Measurements from ENCODE around the gene TIMP3. TPM values are rescaled to one million over a fixed set of nuclear protein-coding genes. Genes with fewer than 3 reads are reported as not detected.

Gene TIMP3
- total and polyA plus RNA-seq, 11 donors = 112 to 629 (median 152) TPM

DNA sequence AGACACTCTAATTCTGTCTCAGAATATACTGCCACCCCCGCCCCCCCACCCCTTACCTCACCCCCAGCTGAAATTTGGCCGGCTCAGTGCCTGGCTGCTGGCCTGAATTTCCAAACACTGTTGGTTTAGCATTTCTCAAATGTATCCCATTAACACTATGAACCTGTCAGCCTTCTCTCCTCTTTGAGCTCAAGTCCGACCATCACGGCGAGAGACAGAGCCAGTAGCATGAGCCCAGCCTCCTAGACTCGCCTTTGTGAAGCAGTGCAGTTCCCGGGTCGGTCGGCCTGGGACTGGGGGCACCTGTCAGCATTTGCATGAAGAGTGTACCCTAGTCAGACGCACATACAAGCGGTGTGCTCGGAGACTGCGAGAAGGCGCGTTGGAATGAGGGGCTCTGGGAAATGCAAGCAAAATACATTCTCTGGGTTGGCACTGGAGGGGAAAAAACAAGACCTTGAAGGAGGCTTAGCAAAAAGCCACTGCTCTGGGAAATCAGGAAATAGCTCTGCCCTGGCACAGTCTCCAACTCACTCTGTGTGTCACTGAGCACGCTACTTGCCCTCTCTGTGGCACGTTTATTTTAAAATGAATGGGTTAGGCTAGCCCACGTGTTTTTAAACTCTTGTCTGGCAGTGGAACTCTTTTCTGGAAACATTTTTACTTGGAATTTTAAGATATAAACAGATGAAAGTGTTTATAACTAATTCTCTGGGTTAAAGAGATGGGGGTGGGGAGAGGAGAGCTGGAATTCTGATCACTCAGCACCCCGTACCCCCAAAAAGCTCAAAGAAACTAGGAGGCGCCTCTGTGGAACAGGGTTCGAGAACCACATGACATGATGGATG lies 108.3 kb downstream of the TIMP3 start:
- Histone ChIP-seq H3K36me3 (no peaks in the 10 kb centered on the region), H3K27me3 (no peaks in the 10 kb centered on the region), H3K4me1 (peaks cover 0 to 9% (median 0%) of the 10 kb centered on the region in 12 donors), H3K4me3 (no peak overlapping the region), H3K27ac (no peak overlapping the region), H3K9me3 (no peaks in the 10 kb centered on the region)
- no peak for DNase-seq
- TF ChIP-seq POLR2A (IDR thresholded peaks at IDR 0.05) = no peak
- TF ChIP-seq, protein P1, sequence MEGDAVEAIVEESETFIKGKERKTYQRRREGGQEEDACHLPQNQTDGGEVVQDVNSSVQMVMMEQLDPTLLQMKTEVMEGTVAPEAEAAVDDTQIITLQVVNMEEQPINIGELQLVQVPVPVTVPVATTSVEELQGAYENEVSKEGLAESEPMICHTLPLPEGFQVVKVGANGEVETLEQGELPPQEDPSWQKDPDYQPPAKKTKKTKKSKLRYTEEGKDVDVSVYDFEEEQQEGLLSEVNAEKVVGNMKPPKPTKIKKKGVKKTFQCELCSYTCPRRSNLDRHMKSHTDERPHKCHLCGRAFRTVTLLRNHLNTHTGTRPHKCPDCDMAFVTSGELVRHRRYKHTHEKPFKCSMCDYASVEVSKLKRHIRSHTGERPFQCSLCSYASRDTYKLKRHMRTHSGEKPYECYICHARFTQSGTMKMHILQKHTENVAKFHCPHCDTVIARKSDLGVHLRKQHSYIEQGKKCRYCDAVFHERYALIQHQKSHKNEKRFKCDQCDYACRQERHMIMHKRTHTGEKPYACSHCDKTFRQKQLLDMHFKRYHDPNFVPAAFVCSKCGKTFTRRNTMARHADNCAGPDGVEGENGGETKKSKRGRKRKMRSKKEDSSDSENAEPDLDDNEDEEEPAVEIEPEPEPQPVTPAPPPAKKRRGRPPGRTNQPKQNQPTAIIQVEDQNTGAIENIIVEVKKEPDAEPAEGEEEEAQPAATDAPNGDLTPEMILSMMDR (IDR thresholded peaks at IDR 0.05) = no peak
- intact Hi-C loops (cut with DNase I) = no loop called here
- ATAC-seq = no peak
- 85 to 89% (median 87%) methylated on average over 21 of the region's 21 CpGs for WGBS, 4 donors

DNA sequence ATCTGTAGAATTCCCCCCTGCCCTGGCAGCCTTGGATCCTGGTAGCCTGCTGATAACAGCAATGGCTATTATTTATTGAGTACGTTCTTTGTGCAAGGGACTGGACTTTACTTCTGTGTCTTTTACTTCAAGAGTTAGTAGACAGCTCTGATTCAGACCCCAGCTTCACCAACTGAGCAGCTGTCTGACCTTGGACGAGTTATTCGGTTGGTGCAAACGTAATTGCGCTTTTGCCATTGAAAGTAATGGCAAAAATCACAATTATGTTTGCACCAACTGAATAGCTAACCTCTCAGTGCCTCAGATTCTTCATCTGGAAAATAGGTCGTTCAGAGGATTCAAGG lies 108.9 kb downstream of the TIMP3 start:
- no peak for TF ChIP-seq POLR2A (IDR thresholded peaks at IDR 0.05)
- TF ChIP-seq, protein P1 (IDR thresholded peaks at IDR 0.05) = no peak
- peaks cover 0 to 3% (median 0%) of the 10 kb centered on the region in 12 donors for H3K9me3 ChIP-seq
- peaks cover 0 to 5% (median 0%) of the 10 kb centered on the region in 12 donors for H3K4me1 ChIP-seq
- DNase-seq (no peak), ATAC-seq (no peak)
- no peak overlapping the region for H3K27ac ChIP-seq
- intact Hi-C loops (cut with DNase I) = no loop called here
- H3K27me3 ChIP-seq = no peaks in the 10 kb centered on the region
- H3K4me3 ChIP-seq = no peak overlapping the region
- no peaks in the 10 kb centered on the region for H3K36me3 ChIP-seq
- WGBS, 4 donors = 92 to 96% (median 94%) methylated on average over 6 of the region's 6 CpGs

DNA sequence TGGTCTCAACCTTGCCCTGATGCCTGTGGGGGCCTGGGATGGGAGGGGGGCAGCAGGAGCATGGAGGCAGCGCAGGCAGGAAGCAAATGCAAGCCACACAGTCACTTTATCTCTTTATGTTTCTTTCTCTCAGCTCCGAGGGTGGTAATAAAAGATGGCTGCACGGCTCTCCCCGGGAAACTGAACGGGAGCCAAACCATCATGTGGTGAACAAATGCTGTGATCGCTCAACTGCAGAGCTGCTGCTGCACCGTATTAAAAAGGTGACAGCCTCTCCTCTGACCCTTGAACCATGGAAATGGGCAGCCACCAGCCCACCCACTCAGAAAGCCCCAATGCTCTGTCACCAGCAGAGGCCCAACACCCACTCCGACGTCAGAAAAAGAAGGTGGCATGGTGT lies 110.0 kb downstream of the TIMP3 start:
- H3K36me3 ChIP-seq = no peaks in the 10 kb centered on the region
- H3K9me3 ChIP-seq = peaks cover 0 to 14% (median 4%) of the 10 kb centered on the region in 12 donors
- 53 to 62% (median 58%) methylated on average over 9 of the region's 9 CpGs for WGBS, 4 donors
- no peak overlapping the region for H3K4me3 ChIP-seq
- TF ChIP-seq, protein P1 (IDR thresholded peaks at IDR 0.05) = no peak
- no peak for TF ChIP-seq POLR2A (IDR thresholded peaks at IDR 0.05)
- intact Hi-C loops (cut with DNase I) = no loop called here
- no peaks in the 10 kb centered on the region for H3K27me3 ChIP-seq
- no peak for DNase-seq
- no peak for ATAC-seq
- H3K27ac ChIP-seq = no peak overlapping the region
- H3K4me1 ChIP-seq = no peaks in the 10 kb centered on the region

Measured in heart left ventricle (tissue), 16 donors.